NCI-H2171 (cell line): ENCODE measurements around the gene RFFL.

Source experiments
- DNase-seq: peaks from one replicate; lab custom pipeline; 2025; lab: John Stamatoyannopoulos, UW

RFFL gene

GRCh38 chr17:34961093-34961911, 102.2 kb downstream of the RFFL start, which contains the start of the genes CCT6B and ZNF830:
CCT6B (minus strand) TSS chr17:34961460; CDS start chr17:34961393, 67 bp downstream.
ZNF830 (plus strand) TSS chr17:34961540; CDS start chr17:34961567, 27 bp downstream.
- DNase-seq: peak; percentile 95

GRCh38 chr17:34958438-34958837, 105.1 kb downstream of the RFFL start:
- no peak for DNase-seq
